ENCODE measurements around the gene KIAA0232. TPM values are rescaled to one million over a fixed set of nuclear protein-coding genes. Genes with fewer than 3 reads are reported as not detected.
A peak's percentile ranks its signal among the peaks of the same experiment; 100 is the strongest.

Gene KIAA0232
- total and polyA plus RNA-seq, 2 of the 8 experiments (the other 6 are each of a cell fraction or from before 2014, with no cell fraction given): 5.6 to 23.3 TPM

GRCh38 chr4:6889736-6890324, 107.3 kb downstream of the KIAA0232 start:
- Histone ChIP-seq H4K20me1 (replicated peaks in 1 of 2; ENCODE audit: control insufficient read depth in 1 of 2, insufficient read depth in 2 of 2, low read length in 2 of 2) (no peaks in the 10 kb centered on the region), H3K9me3 (ENCODE audit: insufficient read depth in 2 of 2, low read depth in 1 of 2, low read length in 1 of 2) (no peaks in the 10 kb centered on the region)
- CTCF ChIA-PET (ENCODE audit: partially characterized antibody): interaction anchor here (1.9 kb wide), 1 partner anchor 169 kb away, joined by 5 read pairs; no protein-coding TSS in a partner anchor

More at GRCh38 chr4:6889736-6890324, 107.3 kb downstream of the KIAA0232 start:
- no peak overlapping the region for H2AK5ac ChIP-seq (ENCODE audit: low read depth, low read length)
- DNase-seq (ENCODE audit: low read depth in 1 of 2, low spot score in 2 of 2) (no peak), FAIRE-seq (no peak)
- H3K56ac ChIP-seq (replicated peaks; ENCODE audit: insufficient read length, low read depth, low read length): no peak overlapping the region
- 0 out of 2 replicates have a peak overlapping the region, but pooled peaks have one; percentile 9 for H2BK5ac ChIP-seq (ENCODE audit: low read depth, low read length)
- no peak overlapping the region for H2BK12ac ChIP-seq (ENCODE audit: low read depth, low read length)
- H2AFZ ChIP-seq (ENCODE audit: low read length): no peak overlapping the region
- H3K36me3 ChIP-seq (ENCODE audit: control insufficient read depth in 2 of 4, insufficient read depth in 4 of 4, low read length in 3 of 4): no peaks in the 10 kb centered on the region
- WGBS, 2 experiments (ENCODE audit: extremely low coverage in 1 of 2, insufficient coverage in 1 of 2, insufficient read length in 1 of 2, insufficient replicate concordance in 2 of 2, low coverage in 1 of 2, low lambda C conversion rate in 2 of 2, missing lambda C conversion rate in 1 of 2): 90% methylated on average over 15 of the region's 15 CpGs; no CpG with 5 or more reads in 1 of the 2 experiments
- H3K4me3 ChIP-seq (ENCODE audit: extremely low read depth in 1 of 4, insufficient read depth in 2 of 4, low read depth in 3 of 4, low read length in 4 of 4): no peak overlapping the region
- H3K14ac ChIP-seq (ENCODE audit: insufficient read length): no peak overlapping the region
- H3K23me2 ChIP-seq (ENCODE audit: low read depth, low read length): no peaks in the 10 kb centered on the region
- H3K4me1 ChIP-seq (replicated peaks in 1 of 4; ENCODE audit: control insufficient read depth in 3 of 4, insufficient read depth in 4 of 4, low read length in 3 of 4): no peaks in the 10 kb centered on the region; a peak in 1 of 7 replicates
- H3K79me2 ChIP-seq (ENCODE audit: control insufficient read depth in 1 of 2, insufficient read depth in 2 of 2, low read length in 2 of 2): no peaks in the 10 kb centered on the region
- no peak overlapping the region for H4K5ac ChIP-seq (ENCODE audit: insufficient read length, low read depth, low read length)
- peak overlapping the region; percentile 4; the same call in 1 of the 2 replicates for H4K8ac ChIP-seq (ENCODE audit: extremely low read depth, insufficient read depth, low read length)
- no peak overlapping the region for H2BK15ac ChIP-seq (ENCODE audit: low read length)
- TF ChIP-seq, protein P1, sequence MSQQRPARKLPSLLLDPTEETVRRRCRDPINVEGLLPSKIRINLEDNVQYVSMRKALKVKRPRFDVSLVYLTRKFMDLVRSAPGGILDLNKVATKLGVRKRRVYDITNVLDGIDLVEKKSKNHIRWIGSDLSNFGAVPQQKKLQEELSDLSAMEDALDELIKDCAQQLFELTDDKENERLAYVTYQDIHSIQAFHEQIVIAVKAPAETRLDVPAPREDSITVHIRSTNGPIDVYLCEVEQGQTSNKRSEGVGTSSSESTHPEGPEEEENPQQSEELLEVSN (IDR thresholded peaks at IDR 0.05): 0 out of 2 replicates have a peak, but pooled peaks have one; percentile 29
- TF ChIP-seq MAX (IDR thresholded peaks at IDR 0.05): no peak
- no peak for TF ChIP-seq ZNF274 (IDR thresholded peaks at IDR 0.05; ENCODE audit: borderline replicate concordance, extremely low read depth, low read length)
- no peak for TF ChIP-seq SP2 (IDR thresholded peaks at IDR 0.05; ENCODE audit: low read length)
- TF ChIP-seq MAFK (IDR thresholded peaks at IDR 0.05; ENCODE audit: low read depth, low read length): no peak
- no peak overlapping the region for H3K4ac ChIP-seq (replicated peaks; ENCODE audit: insufficient read length, low read depth, low read length)
- no peak overlapping the region for H3K18ac ChIP-seq (ENCODE audit: extremely low read depth, low read length)
- no peak overlapping the region for H3K27ac ChIP-seq (ENCODE audit: low read depth, low read length)
- H3K9ac ChIP-seq (replicated peaks in 1 of 4; ENCODE audit: extremely low read depth in 1 of 4, low read depth in 3 of 4, low read length in 3 of 4): no peak overlapping the region
- H3K4me2 ChIP-seq (ENCODE audit: insufficient read depth in 1 of 2, low read depth in 2 of 2, low read length in 2 of 2): no peak overlapping the region
- H3K23ac ChIP-seq (ENCODE audit: insufficient read length): no peak overlapping the region
- no peaks in the 10 kb centered on the region for H3K27me3 ChIP-seq (replicated peaks in 1 of 4; ENCODE audit: control insufficient read depth in 3 of 4, extremely low read depth in 1 of 4, insufficient read depth in 3 of 4, low read length in 3 of 4)
- H2BK20ac ChIP-seq (ENCODE audit: low read length): no peak overlapping the region
- POLR2A ChIA-PET (ENCODE audit: partially characterized antibody): no interaction called here
- H2BK120ac ChIP-seq (replicated peaks; ENCODE audit: low read depth, low read length): no peak overlapping the region
- H4K91ac ChIP-seq (replicated peaks; ENCODE audit: insufficient read length, low read length): no peak overlapping the region
- no peaks in the 10 kb centered on the region for H3K79me1 ChIP-seq (ENCODE audit: low read depth, low read length)

All from H1 (cell line).